ENCODE results near the gene WDR4.
"Not testable (repeated sequence)": the region's sequence is repeated elsewhere in the genome, so short reads cannot be mapped to it uniquely, and the experiment has no call there.

WDR4 gene

GRCh38 chr21:42853621-42854020, 25.7 kb downstream of the WDR4 start:
- no peak for DNase-seq (ENCODE audit: low read depth in 3 of 3, low spot score in 1 of 3)

DNA sequence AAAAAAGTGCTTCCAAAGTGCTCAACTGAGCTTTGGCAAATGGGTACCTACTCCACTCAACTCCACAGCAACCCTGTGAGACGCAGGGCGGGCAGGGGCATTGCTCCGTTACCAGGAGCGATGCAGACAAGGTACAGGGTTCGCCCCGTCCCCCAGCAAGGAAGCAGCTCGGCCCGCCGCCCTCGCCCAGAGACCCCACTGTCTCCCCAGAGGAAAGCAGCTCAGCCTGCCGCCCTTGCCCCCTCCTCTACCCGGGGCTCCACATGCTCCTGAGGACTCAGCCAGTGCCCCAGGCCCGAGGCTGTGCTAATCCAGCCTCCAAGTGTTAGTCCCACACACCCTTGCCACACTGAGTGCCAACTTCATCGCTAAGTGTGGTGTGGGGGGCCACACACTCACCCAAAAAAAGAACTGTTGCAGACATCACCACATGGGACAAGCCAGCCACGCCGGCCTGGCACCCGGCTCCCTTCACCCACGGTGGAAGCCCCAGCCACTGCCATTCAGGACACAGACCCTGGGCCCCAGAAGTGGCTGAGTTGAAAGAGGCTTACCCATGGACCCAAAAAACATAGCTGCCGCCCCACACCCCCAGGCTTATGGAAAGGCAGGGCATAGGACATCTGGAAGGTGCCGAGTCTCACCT, 26.3 kb downstream of the WDR4 start:
- no peak for DNase-seq (ENCODE audit: low read depth in 3 of 3, low spot score in 1 of 3)

GRCh38 chr21:42851812-42852665, 27.3 kb downstream of the WDR4 start:
- no peak for DNase-seq (ENCODE audit: low read depth in 3 of 3, low spot score in 1 of 3)

DNA sequence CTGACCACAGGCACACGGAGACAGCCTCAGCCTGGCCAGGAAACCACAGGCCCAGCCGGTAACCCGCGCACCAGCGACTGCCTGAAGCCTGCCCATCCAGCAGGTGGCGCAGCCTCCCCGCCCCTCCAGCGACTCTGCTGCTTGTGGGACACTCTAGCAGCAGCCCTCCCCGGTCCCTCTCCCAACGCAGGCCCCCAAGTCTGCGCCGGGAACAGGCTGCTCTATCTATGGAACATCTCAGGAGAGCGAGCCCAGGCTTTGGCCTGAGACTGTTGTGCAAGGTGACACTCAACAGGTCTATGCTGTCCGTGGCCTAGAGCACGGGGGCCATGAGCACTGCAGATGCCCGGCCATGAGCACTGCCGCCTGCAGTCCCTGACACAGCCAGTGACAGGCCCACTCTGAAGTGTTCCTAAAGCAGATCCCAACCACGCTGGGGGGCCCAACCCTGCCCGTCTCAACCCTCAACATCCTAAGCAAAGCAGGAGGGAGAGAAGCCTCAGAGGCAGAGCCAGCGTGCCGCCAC, 28.4 kb downstream of the WDR4 start:
- no peak for DNase-seq (ENCODE audit: low read depth in 3 of 3, low spot score in 1 of 3)

DNA sequence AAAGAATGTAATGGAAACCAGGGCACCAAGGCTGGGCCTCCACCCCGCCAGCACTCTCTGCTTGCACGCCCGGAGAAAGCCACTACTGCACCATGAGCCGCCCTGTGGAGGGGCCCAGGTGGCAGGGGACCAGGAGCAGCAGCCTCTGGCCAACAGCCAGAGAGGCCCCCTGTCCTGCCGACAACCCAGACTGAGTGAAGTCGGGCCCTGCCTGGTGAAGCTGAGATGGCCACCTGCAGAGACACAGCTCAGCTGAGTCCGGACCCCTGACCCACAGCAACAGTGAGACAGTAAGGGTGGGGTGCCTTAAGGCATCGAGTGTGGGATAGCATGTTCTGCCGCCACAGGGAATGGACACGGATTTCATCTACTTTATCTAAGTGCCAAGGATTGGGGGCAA, 28.9 kb downstream of the WDR4 start:
- DNase-seq (ENCODE audit: low read depth in 3 of 3, low spot score in 1 of 3), result no peak

DNA sequence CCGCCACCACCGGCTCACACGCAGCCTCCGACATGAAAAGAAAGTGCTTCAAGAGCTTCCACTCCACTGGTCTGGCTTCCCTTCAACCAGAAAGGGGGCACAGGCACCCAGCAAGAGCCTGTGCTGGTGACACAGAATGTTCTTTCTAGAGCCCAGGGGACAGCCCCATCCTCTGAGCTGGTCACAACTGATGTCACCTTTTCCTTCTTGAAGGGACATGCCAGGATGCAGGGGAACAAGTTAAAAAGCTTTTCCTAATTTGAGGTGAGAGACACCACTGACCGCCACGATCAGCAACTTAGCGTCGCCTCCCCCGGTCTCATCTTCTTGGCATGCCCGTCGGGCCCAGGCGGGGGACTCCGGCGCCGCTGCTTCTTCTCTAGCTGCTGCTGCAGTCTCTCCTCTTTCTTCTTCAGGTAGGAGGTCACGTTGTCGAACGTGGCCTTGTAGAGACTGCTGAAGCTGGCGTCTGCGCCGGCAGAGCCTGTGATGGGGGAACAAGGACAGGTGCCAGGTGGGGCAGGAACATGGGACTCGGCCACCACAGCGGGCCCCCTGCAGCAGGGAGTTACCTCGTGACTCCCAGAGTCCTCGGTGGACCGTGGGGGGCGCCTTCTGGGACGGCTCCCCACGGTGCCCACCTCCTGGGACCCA, 29.5 kb downstream of the WDR4 start:
- DNase-seq (ENCODE audit: low read depth in 3 of 3, low spot score in 1 of 3), result no peak

- DNase-seq (ENCODE audit: low read depth in 3 of 3, low spot score in 1 of 3), result no peak
Measured at GRCh38 chr21:42848932-42849758, 30.2 kb downstream of the WDR4 start.

DNA sequence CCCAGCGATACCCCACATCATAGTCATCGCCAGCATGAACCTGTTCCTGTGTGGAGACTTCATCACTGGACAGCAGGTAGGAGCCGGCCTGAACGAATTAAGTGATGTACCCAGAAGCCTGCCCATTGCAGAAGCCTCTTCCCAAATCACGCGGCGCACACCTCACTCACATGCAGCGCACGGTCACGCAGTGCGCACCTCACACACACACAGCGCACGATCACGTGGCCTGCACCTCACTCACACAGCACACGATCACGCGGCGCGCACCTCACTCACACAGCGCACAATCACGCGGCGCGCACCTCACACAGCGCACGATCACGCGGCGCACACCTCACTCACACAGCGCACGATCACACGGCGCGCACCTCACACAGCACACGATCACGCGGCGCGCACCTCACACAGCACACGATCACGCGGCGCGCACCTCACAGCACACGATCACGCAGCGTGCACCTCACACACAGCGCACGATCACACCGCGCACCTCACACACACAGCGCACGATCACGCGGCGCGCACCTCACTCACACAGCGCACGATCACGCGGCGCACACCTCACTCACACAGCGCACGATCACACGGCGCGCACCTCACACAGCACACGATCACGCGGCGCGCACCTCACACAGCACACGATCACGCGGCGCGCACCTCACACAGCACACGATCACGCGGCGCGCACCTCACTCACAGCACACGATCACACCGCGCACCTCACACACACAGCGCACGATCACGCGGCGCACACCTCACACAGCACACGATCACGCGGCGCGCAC, 31.0 kb downstream of the WDR4 start:
- not testable (repeated sequence) for DNase-seq (ENCODE audit: low read depth in 3 of 3, low spot score in 1 of 3)

- no peak for DNase-seq (ENCODE audit: low read depth in 3 of 3, low spot score in 1 of 3)
Measured at GRCh38 chr21:42847726-42848125, 31.6 kb downstream of the WDR4 start.

- no peak for DNase-seq (ENCODE audit: low read depth in 3 of 3, low spot score in 1 of 3)
Measured at GRCh38 chr21:42847051-42847707, 32.2 kb downstream of the WDR4 start.

- no peak for DNase-seq (ENCODE audit: low read depth in 3 of 3, low spot score in 1 of 3)
Measured at GRCh38 chr21:42846221-42846620, 33.1 kb downstream of the WDR4 start.

- no peak for DNase-seq (ENCODE audit: low read depth in 3 of 3, low spot score in 1 of 3)
Measured at GRCh38 chr21:42845296-42845965, 33.9 kb downstream of the WDR4 start.

- DNase-seq (ENCODE audit: low read depth in 3 of 3, low spot score in 1 of 3), result no peak
Measured at GRCh38 chr21:42844411-42845113, 34.8 kb downstream of the WDR4 start.

DNA sequence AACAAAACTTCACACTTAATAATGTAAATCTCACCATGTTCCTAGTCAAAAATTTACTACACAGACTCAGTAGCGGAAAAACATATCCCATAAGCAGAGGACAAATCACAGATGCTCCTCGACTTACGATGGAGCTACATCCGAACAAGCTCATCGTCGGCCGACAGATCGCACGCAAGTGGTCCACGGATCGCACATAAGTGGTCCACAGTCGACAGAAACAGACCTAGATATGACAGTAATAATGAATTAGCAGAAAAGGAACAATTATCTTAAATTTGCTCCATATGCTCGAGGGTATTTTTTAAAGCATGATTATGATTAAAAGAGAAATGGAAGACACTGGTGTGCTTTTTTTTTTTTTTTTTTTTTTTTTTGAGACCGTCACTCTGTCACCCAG, 36.3 kb downstream of the WDR4 start:
- DNase-seq (ENCODE audit: low read depth in 3 of 3, low spot score in 1 of 3), result no peak

DNA sequence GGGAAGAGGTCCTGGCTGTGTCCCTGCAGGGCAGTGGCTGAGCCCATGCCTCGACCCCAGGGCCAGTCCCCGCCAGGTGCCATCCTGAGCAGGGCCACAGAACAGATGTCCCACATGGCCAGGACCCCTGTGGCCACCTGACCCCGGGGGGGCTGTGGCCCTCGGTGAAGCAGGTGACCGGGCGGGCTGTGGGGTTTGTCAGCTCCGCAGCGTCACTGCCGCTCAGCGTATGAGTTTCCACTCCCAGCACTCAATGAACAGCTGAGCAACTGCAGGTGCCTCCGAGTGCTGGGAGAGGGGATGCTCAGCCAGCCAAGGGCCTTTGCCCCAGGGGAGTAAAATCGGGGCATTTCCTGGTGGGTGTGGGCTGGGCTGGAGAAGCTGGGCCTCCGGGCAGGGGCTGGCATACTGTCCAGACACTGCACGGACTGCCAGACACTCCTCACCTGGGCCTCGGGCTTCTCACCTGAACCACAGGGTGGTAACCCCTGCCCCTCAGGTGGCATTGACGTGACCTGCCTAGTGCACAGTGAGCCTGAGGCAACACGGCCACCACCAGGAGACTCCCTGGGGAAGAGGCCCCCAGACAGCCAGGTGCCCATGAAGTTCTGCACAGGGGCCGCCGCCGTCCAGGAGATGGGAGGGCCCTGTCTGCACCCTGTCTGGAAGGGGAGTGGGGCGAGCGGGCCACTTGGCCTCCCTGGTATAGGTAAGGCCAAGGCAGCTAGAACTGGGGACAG, 37.3 kb downstream of the WDR4 start:
- not testable (repeated sequence) for DNase-seq (ENCODE audit: low read depth in 3 of 3, low spot score in 1 of 3)

GRCh38 chr21:42841156-42841915, 38.0 kb downstream of the WDR4 start:
- DNase-seq (ENCODE audit: low read depth in 3 of 3, low spot score in 1 of 3), result no peak
